Activated naive CD8-positive, alpha-beta T cell (primary cell): ENCODE measurements around the gene SRPX2.
"Not testable (repeated sequence)": the region's sequence is repeated elsewhere in the genome, so short reads cannot be mapped to it uniquely, and the experiment has no call there.

Experiments
- H3K27ac Mint-ChIP-seq: one replicate; pipeline ENCODE4 v1.8.0; 2021; ENCODE audit warnings: mixed read lengths
- H3K27me3 Mint-ChIP-seq: one replicate; pipeline ENCODE4 v1.8.0; 2021; ENCODE audit warnings: mixed read lengths
- H3K36me3 Mint-ChIP-seq: one replicate; pipeline ENCODE4 v1.8.0; 2021; ENCODE audit warnings: mixed read lengths
- H3K4me1 Mint-ChIP-seq: one replicate; pipeline ENCODE4 v1.8.0; 2021; ENCODE audit warnings: low read depth, mixed read lengths
- H3K4me3 Mint-ChIP-seq: one replicate; pipeline ENCODE4 v1.8.0; 2021; ENCODE audit warnings: mild to moderate bottlenecking, mixed read lengths
- H3K9me3 Mint-ChIP-seq: one replicate; pipeline ENCODE4 v1.8.0; 2021; ENCODE audit warnings: low read depth, mixed read lengths

SRPX2 gene

DNA sequence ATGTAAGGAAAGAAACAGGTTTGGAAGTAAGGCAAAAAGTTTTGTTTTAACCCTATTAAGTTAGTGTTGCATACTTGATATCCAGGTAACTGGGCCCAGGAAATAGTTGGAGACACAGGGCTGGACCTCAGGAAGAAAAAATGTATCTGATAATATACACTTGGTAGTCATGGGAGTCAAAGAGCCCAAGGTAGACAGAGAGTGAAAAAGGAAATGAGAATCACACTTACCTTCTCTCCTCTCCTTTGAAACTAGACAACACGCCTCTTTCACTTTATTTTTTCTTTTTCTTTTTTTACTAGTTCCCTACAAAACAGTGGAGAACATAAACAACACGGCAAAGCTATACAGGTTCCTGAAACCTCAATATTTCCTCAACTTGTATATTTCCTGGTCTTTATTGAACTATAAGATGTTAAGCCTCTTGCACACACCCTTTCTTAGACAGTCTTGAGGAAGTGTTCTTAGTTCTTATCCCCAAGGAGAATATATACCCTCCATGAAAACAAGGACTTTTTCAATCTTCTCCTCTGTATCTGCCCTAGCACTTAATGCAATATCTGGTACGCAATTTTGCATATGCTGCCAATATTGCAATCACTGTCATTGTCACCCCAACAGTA lies 60.7 kb downstream of the SRPX2 start:
- Mint-ChIP-seq H3K27ac (no peak overlapping the region), H3K27me3 (peaks cover 5% of the 10 kb centered on the region), H3K9me3 (no peaks in the 10 kb centered on the region), H3K4me3 (no peak overlapping the region), H3K4me1 (no peaks in the 10 kb centered on the region), H3K36me3 (no peaks in the 10 kb centered on the region)

DNA sequence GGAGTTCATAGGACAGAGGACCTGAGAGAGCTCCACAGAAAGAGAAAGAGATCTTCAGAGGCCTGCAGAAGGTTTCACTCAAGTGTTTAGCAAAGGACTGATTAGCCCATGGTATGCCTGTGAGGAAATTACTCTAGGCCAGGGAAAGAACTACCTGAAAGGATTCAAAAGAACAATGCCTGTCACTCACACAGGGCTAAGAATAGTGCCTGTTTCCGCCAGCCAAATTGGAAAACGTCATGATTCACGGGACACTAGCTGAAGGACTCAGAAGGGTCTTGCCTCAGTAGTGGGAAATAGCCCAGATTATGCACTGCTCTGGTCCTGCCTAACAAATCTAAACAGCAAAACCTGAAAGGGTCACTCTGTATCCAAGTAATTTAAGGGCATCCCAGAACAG lies 66.8 kb downstream of the SRPX2 start:
- H3K4me3 Mint-ChIP-seq = no peak overlapping the region
- H3K4me1 Mint-ChIP-seq = no peaks in the 10 kb centered on the region
- H3K27ac Mint-ChIP-seq = no peak overlapping the region
- H3K27me3 Mint-ChIP-seq = peaks cover 5% of the 10 kb centered on the region
- H3K9me3 Mint-ChIP-seq = no peaks in the 10 kb centered on the region
- H3K36me3 Mint-ChIP-seq = no peaks in the 10 kb centered on the region

- H3K36me3 Mint-ChIP-seq = no peaks in the 10 kb centered on the region
- no peaks in the 10 kb centered on the region for H3K9me3 Mint-ChIP-seq
- no peaks in the 10 kb centered on the region for H3K4me1 Mint-ChIP-seq
- no peak overlapping the region for H3K27ac Mint-ChIP-seq
- peaks cover 2% of the 10 kb centered on the region for H3K27me3 Mint-ChIP-seq
- no peak overlapping the region for H3K4me3 Mint-ChIP-seq
Observed at GRCh38 chrX:100717363-100717762, 73.4 kb downstream of the SRPX2 start.

GRCh38 chrX:100719139-100719538 lies 75.1 kb downstream of the SRPX2 start:
- no peak overlapping the region for H3K27ac Mint-ChIP-seq
- no peak overlapping the region for H3K4me3 Mint-ChIP-seq
- H3K27me3 Mint-ChIP-seq = peaks cover 2% of the 10 kb centered on the region

GRCh38 chrX:100720301-100720700 lies 76.3 kb downstream of the SRPX2 start:
- no peak overlapping the region for H3K4me3 Mint-ChIP-seq
- H3K36me3 Mint-ChIP-seq = no peaks in the 10 kb centered on the region
- H3K9me3 Mint-ChIP-seq = no peaks in the 10 kb centered on the region
- H3K27me3 Mint-ChIP-seq = peaks cover 5% of the 10 kb centered on the region
- H3K27ac Mint-ChIP-seq = no peak overlapping the region
- no peaks in the 10 kb centered on the region for H3K4me1 Mint-ChIP-seq

More at GRCh38 chrX:100719139-100719538, 75.1 kb downstream of the SRPX2 start:
- H3K4me1 Mint-ChIP-seq = no peaks in the 10 kb centered on the region
- no peaks in the 10 kb centered on the region for H3K9me3 Mint-ChIP-seq
- no peaks in the 10 kb centered on the region for H3K36me3 Mint-ChIP-seq

DNA sequence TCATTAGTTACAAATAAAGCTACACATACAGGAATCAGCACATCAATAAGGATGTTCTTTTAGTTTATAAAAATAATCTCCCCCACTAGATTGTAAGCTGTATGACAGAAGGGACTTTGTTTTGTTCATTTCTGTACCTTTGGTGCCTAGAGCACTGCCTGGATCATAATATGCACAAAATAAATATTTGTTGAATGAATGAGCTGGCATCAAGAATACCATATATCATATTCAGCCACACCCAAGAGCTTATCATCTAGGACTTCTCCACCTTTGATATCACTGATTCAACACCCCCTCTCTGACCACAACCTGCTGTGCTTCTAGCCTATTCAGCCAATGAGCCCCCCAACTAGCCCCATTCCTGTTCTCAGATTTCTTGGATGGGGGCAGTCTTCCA lies 77.3 kb downstream of the SRPX2 start:
- no peaks in the 10 kb centered on the region for H3K36me3 Mint-ChIP-seq
- H3K4me1 Mint-ChIP-seq = no peaks in the 10 kb centered on the region
- H3K4me3 Mint-ChIP-seq = no peak overlapping the region
- H3K27me3 Mint-ChIP-seq = peaks cover 5% of the 10 kb centered on the region
- H3K9me3 Mint-ChIP-seq = no peaks in the 10 kb centered on the region
- no peak overlapping the region for H3K27ac Mint-ChIP-seq

- peaks cover 12% of the 10 kb centered on the region for H3K27me3 Mint-ChIP-seq
- not testable (repeated sequence) for H3K4me3 Mint-ChIP-seq, H3K27ac Mint-ChIP-seq, H3K9me3 Mint-ChIP-seq, H3K4me1 Mint-ChIP-seq, H3K36me3 Mint-ChIP-seq
Observed at GRCh38 chrX:100724006-100724405, 80.0 kb downstream of the SRPX2 start.
